DMS79 treated with DMSO at 0.1 percent for 48 hours (cell line): Measurements from ENCODE around the gene ANKRD11.
A peak's percentile ranks its signal among the peaks of the same experiment; 100 is the strongest.
"Not testable (repeated sequence)": the region's sequence is repeated elsewhere in the genome, so short reads cannot be mapped to it uniquely, and the experiment has no call there.

ENCODE experiments used
- DNase-seq: peaks from one replicate; lab custom pipeline; 2025; lab: John Stamatoyannopoulos, UW

The ANKRD11 gene

DNA sequence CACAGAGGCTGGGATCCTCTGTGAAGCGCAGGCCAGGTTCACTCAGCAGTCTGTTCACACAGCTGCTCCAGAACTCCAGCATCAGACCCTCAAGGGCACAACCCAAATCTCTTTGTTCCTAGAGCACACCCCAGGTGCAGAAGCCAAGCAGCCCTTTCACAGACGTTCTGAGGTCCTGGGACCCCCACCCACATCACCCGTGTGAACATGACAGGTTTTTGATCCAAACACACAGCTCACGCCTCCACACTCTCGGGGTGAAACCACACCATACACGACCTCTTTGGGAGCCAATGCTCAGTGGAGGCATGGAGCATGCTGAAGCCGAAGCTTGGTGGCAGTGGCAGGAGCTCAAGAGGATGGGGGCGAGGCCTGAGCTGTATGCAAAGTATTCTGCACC lies 175.5 kb downstream of the ANKRD11 start:
- DNase-seq, result no peak

DNA sequence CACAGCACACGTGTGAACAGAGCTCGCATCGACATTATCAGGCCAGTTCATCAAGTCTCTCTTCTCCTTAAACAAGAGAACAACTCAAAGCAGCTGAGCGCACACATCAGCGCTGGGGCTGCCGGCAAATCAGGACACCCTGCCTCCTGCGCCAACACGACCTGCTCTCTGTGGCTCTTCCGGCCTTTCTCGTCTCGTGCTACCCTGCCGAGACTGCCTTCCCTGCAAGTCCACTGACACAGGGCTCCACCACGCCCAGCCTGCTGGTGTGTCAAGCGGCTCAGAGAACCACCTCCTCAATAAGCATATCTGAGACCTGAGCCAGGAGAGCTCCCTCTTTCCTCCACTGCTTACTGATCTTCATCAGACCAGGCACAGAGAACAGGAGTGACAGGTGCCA lies 176.0 kb downstream of the ANKRD11 start:
- no peak for DNase-seq

GRCh38 chr16:89313583-89313982 lies 176.8 kb downstream of the ANKRD11 start:
- DNase-seq, result peak; percentile 24

GRCh38 chr16:89312598-89313299 lies 177.6 kb downstream of the ANKRD11 start:
- no peak for DNase-seq

GRCh38 chr16:89312194-89312593 lies 178.2 kb downstream of the ANKRD11 start:
- no peak for DNase-seq

DNA sequence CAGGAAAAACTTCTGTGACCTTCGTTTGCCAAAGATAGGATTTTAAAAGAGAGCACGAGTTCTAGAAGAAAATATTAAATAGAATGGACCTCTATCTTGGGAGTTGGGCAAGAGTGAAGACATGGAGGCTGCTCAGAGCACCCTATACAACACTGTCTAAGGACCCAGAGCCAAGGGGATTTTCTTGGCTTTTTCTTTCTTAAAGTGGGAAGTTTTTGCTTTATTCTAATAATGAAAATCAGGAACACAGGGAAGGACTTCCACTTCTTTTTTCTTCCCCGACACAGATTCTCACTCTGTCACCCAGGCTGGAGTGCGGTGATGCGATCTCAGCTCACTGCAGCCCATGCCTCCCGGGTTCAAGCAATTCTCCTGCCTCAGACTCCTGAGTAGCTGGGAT lies 178.7 kb downstream of the ANKRD11 start:
- DNase-seq, result no peak

GRCh38 chr16:89309438-89310122 lies 180.8 kb downstream of the ANKRD11 start:
- no peak for DNase-seq

DNA sequence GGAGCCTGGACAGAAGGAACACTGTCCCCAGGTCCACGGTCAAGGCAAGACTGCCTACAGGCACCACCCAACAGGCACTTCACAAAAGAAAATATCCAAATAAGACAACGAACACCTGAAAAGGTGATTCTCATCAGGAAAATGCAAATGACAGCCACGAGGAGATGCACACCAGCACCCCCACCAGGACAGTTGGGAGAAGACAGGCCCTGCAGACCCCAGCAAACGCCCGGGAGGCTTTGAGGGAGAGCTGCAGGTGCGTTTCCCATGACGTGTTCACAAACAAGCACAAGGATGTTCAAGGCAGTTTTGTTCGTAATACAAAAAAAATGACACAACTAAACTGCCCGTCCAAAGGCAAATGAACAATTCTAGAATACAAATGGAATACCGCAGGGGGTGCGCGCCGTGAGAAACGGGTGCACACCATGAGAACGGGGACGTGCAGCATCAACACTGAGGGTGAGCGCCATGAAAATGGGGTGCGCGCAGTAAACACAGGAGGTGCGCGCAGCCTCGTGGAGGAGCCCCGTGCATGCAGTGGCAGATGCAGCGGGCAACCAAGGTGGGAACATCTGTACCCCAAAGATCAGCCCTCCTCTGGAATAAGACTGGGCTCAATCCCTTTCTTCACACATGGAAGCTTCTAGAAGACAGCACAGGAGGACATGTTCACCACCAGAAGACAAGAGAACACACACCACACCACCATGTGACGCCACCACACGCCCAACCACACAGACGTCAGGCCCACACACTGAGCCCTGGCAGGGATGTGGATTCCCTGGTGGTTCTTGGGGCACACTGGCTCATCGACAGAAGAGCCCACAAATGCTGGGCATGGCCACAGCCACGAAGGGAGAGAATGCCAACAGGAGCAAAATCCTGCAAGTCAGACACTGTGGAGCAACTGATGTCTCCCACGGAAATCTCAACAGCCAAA lies 181.7 kb downstream of the ANKRD11 start:
- DNase-seq, result no peak

DNA sequence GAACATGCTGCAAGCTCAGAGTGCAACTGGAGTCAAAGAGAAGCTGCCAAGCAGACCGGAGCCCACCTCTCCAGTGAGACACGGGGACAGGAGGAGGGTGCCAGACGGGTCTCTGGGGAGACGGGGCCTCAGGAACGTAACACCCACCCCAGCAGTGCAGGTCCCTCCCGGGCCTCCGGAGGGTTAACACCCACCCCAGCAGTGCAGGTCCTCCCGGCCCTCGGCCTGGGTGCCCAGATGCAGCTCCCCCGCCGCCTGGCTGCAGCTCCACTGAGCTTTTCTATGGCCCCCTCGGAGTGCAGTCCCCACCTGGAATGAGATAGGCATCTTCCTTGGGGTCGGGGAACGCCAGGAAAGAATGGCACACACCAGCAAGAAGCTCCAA lies 182.9 kb downstream of the ANKRD11 start:
- DNase-seq, result no peak

- not testable (repeated sequence) for DNase-seq
These were observed 183.6 kb downstream of the ANKRD11 start for GRCh38 chr16:89306457-89307420.

DNA sequence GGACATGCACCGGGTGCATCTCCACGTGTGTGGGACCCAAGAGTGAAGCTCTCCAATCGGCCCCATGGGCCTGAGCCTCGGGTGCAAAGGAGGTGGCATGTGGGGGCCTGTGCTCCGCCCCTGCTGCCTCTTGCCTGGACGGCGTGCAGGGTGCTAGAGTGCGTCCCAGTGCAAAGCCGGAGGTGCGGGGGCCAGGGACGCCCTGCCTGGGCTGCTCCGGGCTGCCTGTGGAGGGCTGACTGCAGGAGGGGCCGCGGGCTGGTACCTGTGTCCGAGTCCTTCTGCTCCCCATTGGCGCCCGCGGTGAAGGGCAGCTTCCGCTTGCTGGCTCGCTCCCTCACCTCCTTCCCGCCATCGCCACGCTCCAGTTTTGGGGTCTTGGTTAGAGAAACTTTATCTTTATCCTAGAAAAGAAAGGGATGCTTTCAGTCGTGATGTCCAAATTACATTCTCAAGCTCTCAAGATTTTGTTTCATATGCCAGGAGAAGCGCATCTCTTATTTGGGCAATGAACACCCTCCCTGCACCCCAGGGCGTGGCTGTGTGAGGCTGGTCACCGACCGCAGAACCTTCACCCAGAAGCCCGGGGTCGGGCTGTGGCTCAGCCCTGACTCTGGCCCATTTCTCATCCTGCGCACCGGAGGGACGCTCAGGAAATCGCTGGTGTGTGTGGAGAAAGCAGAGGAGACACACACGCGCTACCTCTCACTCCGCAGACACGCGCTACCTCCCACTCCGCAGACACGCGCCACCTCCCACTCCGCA lies 185.2 kb downstream of the ANKRD11 start:
- no peak for DNase-seq

DNA sequence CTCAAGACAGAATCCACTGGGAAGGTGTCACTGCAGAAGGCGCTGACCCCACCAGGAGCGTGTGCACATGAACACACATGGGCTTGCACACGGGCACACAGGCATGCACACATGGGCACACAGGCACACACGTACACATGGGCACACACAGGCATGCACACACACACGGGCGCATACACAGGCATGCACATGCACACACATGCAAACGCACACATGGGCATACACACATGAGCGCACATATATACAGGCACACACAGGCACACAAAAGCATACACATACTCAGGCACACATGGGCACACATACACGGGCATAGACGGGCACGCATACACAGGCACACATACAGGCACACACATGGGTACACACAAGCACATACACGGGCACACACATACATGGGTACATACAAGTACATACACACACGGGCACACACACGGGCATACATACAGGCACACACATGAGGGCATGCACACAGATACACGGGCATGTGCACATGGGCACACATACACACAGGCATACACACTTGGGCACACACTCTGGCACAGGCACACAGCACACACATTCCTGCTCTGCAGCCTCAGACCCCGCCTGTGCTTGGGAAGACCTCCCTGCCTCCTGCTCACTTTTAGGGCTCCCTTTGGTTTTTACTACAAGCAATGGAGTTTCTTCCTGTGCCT lies 186.0 kb downstream of the ANKRD11 start:
- no peak for DNase-seq

DNA sequence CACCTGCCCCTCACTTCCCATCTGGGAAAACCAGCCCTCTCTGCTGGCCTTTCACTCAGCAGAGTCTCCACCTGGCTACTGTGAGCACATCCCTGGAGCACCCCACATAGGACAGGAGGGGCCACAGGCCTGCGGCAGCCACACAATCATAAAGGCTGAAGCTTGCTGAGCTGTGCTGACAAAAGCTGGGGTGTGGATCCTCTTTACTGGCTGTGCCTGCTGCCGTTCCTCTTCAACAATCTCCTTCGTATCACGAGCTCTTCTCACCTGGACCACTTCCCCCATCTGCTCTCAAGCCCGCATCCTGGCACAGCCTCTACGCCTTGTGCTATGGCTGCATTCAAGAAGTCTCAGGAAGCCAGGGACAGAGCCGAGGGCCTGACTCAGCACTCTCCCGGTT lies 186.7 kb downstream of the ANKRD11 start:
- no peak for DNase-seq

DNA sequence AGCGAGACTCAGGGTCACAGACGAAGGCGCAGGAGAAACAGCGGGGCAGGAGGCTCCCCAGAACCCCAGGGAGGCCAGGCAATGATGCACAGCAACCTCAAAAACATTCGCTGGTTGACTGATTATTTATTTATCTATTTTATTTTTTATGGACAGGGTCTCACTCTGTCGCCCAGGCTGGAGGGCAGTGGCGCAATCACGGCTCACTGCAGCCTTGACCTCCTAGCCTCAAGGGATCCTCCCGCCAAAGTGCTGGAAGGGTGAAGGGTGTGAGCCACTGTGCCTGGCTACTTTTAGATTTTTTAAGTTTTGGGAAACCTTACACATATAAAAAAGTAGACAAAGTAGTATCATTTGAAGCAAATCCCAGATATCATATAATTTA lies 189.4 kb downstream of the ANKRD11 start:
- DNase-seq, result no peak

GRCh38 chr16:89300311-89300975 lies 189.9 kb downstream of the ANKRD11 start:
- DNase-seq, result no peak

DNA sequence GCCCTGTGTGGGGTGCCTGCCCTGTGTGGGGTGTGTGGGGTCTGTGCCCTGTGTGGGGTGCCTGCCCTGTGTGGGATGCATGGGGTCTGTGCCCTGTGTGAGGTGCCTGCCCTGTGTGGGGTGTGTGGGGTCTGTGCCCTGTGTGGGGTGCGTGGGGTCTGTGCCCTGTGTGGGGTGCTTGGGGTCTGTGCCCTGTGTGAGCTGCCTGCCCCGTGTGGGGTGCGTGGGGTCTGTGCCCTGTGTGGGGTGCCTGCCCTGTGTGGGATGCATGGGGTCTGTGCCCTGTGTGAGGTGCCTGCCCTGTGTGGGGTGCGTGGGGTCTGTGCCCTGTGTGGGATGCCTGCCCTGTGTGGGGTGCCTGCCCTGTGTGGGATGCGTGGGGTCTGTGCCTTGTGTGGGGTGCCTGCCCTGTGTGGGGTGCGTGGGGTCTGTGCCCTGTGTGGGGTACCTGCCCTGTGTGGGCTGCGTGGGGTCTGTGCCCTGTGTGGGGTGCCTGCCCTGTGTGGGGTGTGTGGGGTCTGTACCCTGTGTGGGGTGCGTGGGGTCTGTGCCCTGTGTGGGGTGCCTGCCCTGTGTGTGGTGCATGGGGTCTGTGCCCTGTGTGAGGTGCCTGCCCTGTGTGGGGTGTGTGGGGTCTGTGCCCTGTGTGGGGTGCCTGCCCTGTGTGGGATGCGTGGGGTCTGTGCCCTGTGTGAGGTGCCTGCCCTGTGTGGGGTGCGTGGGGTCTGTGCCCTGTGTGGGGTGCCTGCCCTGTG lies 190.8 kb downstream of the ANKRD11 start:
- DNase-seq, result not testable (repeated sequence)

- DNase-seq, result no peak
These were observed 191.6 kb downstream of the ANKRD11 start for GRCh38 chr16:89298623-89299225.

DNA sequence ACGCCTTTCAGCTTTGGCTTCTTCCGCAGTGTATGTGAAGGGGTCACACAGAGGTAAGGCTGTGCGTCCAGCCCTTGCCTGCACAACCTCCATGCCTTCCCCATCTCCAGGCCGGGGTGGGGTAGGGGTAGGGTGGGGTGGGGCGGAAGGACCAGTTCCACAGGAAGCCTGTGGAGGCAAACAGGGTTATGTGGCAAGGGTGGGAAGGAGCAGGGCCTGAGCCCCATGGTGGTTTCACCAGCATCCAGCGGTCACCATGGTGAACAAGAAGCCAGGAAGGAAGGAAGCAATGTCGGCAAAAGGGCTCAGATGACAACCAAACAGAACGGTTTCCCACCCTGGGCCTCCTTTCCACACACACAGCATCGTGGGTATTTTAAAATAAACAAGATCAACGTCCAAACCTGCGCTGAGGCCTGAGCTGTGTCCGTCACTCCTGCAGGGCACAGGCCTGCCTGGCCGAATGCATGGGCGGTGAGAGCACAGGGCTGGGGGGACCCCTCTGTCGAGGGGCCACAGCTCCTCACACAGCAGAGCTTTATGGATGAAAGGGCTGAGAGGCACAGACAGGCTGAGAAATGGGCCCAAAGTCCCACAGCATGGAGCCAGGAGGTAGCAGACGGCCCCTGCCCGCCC lies 192.3 kb downstream of the ANKRD11 start:
- no peak for DNase-seq
